8988T (cell line): ENCODE data around the gene PRDM10.
"Not testable (repeated sequence)": the region's sequence is repeated elsewhere in the genome, so short reads cannot be mapped to it uniquely, and the experiment has no call there.

Source experiments
- DNase-seq: peaks from one replicate; pipeline ENCODE4 v3.0.0; 2011

Gene PRDM10

GRCh38 chr11:129974672-129975071 lies 28.0 kb downstream of the PRDM10 start:
- DNase-seq = no peak

DNA sequence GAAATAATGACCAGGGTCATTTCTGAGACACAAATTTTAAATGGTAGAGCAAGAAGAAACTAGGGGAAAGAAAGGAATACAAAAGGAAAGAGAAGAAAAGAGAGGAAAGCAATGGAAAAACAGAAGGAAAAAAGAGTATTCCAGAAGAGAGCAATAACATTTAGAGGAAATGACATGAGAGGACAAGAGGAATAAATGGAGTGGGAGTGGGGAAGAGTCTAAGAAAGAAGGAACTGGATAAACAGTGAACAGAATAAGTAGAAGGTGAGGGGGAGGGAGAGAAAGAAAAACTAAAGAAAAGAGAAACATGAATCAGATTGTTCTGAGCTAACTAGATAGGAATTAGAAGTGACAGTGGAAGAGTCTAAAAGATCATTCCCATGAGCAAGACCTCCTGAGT lies 28.4 kb downstream of the PRDM10 start:
- no peak for DNase-seq

GRCh38 chr11:129973809-129974208 lies 28.8 kb downstream of the PRDM10 start:
- DNase-seq = no peak

- no peak for DNase-seq
Observed at GRCh38 chr11:129973068-129973467, 29.6 kb downstream of the PRDM10 start.

GRCh38 chr11:129972611-129973010 lies 30.0 kb downstream of the PRDM10 start:
- no peak for DNase-seq

- DNase-seq = not testable (repeated sequence)
Observed at GRCh38 chr11:129971856-129972255, 30.8 kb downstream of the PRDM10 start.

GRCh38 chr11:129969920-129970319 lies 32.7 kb downstream of the PRDM10 start:
- no peak for DNase-seq

- DNase-seq = no peak
Observed at GRCh38 chr11:129968591-129969419, 33.8 kb downstream of the PRDM10 start.

DNA sequence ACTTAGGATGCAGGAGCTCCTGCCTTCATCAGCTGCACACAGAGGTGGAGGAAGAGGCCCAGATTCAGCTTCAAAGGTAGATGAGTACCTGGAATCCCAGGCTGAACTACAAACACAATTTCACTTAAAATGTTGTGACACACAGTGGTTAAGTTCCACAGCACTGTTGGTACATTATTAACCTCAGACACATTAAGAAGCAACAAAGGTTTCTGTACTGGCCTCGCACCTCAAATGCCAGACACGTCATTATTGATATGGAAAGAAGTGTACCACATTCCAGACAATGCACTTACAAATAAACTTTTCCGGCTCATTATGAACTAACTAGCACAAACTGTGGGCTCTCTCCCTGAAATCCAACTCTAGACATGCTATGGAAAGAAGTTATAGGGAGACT lies 34.6 kb downstream of the PRDM10 start:
- DNase-seq = no peak

GRCh38 chr11:129965248-129965647 lies 37.4 kb downstream of the PRDM10 start:
- no peak for DNase-seq

DNA sequence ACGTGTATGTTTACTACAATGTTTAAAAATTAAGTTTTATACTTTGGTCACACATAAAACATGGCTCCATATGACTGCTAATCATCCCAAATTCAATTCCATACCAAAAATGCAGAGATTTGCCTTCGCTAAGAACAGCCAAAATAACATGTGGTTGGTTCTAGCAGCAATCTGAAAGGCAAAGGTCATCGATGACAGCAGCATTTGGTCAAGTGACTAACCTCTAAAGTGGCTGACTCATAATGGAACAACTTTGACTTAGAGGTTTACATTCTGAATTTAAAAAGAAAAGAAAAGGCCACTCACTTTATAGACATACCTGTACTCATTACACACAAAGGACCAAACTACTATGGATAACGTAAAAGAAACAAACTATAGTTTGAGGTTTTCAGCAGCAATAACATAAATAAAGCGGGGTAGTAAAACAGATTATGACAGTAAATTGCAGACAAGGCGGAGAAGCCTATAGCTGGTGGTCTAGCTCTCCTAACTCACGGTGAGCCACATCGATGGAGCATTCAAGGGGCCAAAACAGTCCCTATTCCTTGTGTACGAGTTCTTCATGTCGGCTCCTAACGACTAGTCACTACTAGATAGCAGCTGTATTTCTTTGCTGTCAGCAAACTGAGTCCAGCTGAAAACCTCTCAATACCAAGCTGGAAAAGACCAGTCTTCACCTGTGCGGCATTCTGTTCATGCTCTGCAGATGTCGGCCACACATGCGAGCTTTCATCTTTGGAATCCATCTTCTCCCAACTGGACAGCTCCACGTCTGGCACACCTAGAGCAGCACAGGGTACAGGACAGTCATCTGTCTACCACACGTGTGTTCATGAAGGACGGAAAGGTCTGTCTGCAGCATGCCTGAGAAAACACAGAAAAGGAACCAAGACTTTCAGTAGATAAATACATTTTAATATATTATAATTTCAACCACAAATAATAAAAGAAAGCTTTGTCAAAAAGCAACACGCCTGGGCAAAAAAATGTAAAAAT lies 42.1 kb downstream of the PRDM10 start:
- DNase-seq = no peak

DNA sequence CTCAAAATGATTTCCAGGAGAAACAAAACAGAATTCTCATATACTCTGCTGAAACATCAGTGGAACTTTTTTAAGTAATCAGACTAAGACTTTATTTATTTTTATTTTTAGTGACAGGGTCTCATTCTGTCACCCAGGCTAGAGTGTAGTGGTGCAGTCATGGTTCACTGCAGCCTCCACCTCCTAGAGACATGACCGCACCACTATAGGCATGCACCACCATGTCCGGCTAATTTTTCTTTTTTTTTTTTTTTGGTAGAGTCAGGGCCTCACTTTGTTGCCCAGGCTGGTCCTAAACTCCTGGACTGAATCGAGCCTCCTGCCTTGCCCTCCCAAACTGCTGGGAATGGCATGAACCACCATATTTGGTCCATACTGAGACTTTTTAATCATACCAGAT lies 42.9 kb downstream of the PRDM10 start:
- DNase-seq = no peak

DNA sequence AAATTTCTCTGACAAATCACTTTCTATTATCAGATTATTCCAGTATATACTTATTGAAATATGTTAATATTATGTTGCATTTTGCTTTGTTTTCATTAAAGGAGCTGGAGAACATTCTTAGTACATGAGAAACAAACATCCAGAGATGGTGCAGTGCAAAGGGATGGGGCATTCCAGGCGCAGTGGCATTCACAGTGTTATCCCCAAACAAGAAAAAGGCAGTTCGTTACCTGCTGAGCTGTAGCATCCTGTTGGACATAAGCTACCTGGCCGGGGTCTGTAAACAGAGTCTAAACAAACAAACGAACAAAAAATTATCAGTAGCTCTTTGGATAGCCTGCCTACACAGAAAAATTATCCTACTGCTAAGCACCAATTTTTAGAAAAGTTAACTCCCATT lies 47.4 kb downstream of the PRDM10 start:
- DNase-seq = no peak

DNA sequence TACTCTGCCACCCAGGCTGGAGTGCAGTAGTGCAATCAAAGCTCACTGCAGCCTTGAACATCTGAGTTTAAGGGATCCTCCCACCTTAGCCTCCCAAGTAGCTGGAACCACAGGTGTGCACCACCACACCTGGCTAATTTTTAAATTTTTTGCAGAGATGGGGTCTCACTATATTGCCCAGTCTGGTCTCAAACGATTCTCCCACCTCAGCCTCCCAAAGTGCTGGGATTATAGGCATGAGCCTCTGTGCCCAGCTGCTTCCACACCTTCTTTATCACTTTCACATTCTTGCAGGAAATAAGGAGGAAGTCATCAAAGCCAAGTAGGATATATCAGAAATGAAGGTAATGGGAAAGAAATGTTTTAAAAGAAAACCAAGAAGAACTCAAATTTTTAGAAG lies 47.9 kb downstream of the PRDM10 start:
- DNase-seq = not testable (repeated sequence)

DNA sequence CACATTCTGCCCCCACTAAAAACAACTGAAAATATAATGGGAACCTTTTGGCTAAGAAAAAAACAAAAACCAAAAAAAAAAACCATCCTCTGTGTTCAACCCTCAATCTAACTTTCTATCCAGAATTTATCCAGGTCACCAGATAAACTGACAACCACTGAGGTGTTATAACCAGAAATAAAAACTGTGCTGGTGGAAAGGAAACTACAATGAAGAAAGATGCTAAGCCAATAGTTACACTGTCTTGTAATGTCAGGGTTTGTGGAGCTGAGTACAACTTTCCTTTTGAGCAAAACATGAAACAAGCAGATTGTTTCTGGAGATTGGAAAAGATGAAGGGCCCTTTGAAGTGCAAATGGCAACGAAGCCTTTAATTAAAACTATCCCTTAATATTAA lies 50.8 kb downstream of the PRDM10 start:
- DNase-seq = no peak

- DNase-seq = no peak
Observed at GRCh38 chr11:129951201-129951865, 51.3 kb downstream of the PRDM10 start.

DNA sequence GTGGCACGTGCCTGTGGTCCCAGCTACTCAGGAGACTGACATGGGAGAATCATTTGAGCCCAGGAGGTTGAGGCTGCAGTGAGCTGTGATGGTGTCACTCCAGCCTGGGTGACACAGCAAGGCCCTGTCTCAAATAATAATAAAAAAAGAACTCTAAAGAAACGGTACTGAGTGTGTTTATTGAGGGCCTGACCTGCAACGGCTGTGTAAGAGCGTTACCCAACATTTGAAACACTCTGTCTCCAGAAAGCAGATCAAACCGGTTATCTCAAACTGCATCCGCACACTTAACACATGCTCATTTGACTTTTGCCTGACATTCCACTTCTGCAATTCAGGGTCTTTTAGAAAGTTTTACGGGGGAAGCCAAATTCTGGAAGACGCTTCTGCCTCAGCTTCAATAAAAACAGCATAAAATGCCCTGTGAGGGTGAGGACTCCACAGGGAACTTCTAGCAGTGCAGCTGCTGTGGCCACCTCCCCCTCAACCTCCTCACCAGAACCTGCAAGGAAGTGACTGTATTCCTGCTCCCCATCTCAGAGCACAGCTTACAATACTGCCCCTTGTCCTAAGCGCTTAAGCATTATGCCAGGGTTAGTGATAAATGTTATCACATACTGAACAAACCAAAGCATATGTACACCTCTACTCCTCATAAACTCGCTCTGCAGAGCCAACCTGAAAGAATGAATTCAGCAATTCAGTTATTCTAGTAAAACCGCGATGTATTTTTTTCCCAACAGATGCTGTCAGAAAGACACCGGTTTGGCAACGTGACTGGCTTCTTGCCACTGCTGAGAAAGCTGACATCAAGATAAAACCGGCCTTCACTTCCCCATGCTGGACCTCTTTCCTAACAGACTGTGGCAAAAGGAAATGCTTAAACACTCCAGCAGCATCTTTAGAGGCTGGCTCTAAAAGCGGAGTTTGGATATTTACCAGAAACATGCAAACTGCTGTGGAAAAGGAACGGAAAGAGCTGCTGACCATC lies 52.2 kb downstream of the PRDM10 start:
- no peak for DNase-seq

DNA sequence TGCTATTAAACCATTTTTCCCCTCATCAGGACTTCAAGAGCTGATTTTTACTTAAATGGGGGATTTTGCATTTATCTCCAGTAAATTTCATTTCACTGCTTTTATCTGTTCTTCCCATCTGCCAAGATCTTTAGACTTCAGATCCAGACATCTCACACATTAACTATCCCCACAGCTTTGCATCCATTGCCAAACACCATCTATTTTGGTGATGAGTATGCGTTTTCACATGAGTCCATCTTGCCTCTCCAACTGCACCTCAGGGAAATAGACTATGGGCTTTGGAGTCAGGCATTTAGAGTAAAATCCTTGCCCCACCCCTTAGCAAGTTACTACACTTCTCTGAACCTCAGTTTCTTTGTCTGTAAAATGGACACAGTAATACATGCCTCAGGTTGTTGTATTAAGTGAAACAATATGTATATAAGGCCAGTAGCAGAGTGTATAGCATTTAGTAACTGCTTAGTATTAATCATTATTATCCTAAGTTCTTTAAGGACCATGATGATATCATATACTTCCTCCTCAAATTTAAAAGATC lies 53.6 kb downstream of the PRDM10 start:
- no peak for DNase-seq

- DNase-seq = no peak
Observed at GRCh38 chr11:129947474-129947873, 55.2 kb downstream of the PRDM10 start.

DNA sequence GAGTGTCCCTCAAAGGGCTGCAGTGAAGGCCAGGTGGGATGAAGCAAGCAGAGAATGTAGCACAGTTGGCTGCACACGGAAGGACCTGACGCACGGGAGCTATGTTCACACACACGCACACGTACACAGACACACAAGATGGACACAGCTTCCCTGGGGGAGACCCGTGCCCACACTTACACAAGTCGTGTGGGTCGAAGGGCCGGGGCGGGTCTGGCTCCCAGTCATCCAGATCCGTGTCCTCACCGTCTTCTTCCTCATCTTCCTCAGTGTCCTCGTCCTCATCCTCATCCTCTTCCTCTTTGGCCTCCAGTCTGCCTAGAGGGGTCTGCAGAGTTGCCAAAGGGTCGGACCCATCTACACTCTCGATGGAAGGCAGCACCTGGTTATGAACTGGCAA lies 55.7 kb downstream of the PRDM10 start:
- no peak for DNase-seq

DNA sequence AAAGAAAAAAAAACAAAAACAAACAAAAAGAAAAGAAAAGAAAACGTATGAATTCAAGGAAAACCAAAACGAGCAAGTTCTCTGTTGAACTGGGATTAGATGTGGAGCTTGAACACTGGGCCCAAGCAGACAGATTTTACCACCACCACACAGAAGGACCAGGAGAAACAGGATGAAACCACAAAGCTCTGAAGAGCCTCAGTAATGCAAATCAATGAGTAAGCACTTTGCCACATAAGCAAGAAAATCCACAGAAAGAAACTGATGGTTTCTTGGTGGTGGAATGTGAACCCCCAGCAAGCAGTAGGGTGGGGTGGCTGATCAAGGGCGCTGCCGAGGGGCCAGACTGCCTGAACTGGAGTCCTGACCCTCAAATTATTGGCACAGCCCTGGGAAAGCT lies 56.4 kb downstream of the PRDM10 start:
- no peak for DNase-seq

DNA sequence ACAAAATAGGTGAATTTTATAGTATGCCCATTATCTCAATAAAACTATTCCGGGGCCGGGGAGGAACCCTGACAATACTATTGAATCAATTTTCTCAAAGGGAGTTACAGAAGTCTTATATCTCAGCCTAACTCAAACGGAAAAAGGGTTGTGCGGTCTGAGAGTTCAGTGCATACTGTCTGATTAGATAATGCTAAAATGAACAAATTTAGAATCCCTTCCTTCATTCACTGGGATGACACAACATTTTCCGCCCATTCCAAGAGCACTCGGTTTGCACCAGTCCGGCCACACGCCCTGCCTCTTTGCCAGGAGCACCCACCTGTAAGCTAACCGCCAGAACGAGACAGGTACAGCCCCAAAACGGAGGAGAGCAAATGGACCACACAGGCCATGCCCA lies 57.3 kb downstream of the PRDM10 start:
- DNase-seq = no peak
